Spleen (tissue), 7 donors: Measurements from ENCODE around the gene LSS.

Experiments used
- POLR2A ChIP-seq, 3 donors: fragments of 450-650 bp; IDR thresholded peaks; one replicate each; pipeline ENCODE4 v1.5.1; 2017; ENCODE audit warnings: antibody characterized with exemption in 3 of 3, mild to moderate bottlenecking in 1 of 3
- POLR2AphosphoS5 ChIP-seq, 3 donors: sonication (generic); formaldehyde crosslinking; IDR thresholded peaks; one replicate each; pipeline ENCODE4 v1.5.1; 2017; ENCODE audit warnings: antibody characterized with exemption in 3 of 3
- TF ChIP-seq, protein P1 (sequence below), 11 experiments: fragments of 200-600 bp in 7 of 11; fragments of 450-650 bp in 4 of 11; sonication (generic) in 4 of 11; IDR thresholded peaks in 8 of 11; conservative IDR thresholded peaks in 3 of 11; 1 replicate in 7 of 11; 2 replicates in 4 of 11; pipeline versions ENCODE4 v1.4.0 to v1.8.0; 2016 to 2021; ENCODE audit warnings: antibody characterized with exemption in 11 of 11, inconsistent platforms in 4 of 11, mild to moderate bottlenecking in 1 of 11
- donor health status: DM: no; HTN: no; CAD: no; lungs with moderate emphysema.
- donor health status: DM: no; HTN: no; CAD: no.
- donor health status: DM: no; HTN: no; CAD: no.

DNA sequence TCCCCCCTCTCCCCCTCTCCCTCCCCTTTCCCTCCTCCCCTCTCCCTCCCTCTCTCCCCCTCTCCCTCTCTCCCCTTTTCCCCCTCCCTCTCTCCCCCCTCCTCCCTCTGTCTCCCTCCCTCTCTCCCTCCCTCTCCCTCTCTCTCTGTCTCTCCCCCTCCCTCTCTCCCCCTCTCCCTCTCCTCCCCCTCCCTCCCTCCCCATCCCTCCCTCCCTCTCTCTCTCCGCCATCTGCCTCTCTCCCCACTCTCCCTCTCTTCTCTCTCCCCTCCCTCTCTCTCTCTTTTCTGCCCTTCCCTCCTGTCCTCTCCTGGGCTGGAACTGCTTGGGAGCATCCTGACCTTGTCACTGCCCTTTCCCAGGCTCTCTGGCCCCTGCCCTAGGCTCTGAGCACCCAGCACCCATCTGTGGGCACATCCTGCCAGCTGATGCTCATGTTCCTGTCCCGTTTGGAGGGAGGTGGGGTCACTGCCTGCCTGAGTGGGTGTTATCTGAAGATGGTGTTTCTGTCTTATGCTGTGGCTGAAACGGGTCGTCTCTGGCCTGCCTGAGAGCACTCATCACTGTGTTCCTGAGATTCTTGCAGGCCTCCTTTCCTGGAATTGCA, 84.0 kb downstream of the LSS start:
- TF ChIP-seq POLR2AphosphoS5 (IDR thresholded peaks at IDR 0.05) (no peak), POLR2A (IDR thresholded peaks at IDR 0.05) (no peak)
- TF ChIP-seq, protein P1, sequence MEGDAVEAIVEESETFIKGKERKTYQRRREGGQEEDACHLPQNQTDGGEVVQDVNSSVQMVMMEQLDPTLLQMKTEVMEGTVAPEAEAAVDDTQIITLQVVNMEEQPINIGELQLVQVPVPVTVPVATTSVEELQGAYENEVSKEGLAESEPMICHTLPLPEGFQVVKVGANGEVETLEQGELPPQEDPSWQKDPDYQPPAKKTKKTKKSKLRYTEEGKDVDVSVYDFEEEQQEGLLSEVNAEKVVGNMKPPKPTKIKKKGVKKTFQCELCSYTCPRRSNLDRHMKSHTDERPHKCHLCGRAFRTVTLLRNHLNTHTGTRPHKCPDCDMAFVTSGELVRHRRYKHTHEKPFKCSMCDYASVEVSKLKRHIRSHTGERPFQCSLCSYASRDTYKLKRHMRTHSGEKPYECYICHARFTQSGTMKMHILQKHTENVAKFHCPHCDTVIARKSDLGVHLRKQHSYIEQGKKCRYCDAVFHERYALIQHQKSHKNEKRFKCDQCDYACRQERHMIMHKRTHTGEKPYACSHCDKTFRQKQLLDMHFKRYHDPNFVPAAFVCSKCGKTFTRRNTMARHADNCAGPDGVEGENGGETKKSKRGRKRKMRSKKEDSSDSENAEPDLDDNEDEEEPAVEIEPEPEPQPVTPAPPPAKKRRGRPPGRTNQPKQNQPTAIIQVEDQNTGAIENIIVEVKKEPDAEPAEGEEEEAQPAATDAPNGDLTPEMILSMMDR (IDR thresholded peaks at IDR 0.05 in 8 of 11, conservative IDR thresholded peaks at IDR 0.05 in 3 of 11): no peak
